Activated CD8-positive, alpha-beta memory T cell treated with anti-CD3 and anti-CD28 coated beads for 1 hour (primary cell): ENCODE data around the gene PMAIP1.
"Not testable (repeated sequence)": the region's sequence is repeated elsewhere in the genome, so short reads cannot be mapped to it uniquely, and the experiment has no call there.

ENCODE experiments used
- DNase-seq, 2 donors: peaks; one replicate each; pipeline ENCODE4 v3.0.0-alpha.2; 2020; ENCODE audit warnings: low read depth in 1 of 2; ENCODE audit errors: extremely low read depth in 1 of 2

Gene PMAIP1

DNA sequence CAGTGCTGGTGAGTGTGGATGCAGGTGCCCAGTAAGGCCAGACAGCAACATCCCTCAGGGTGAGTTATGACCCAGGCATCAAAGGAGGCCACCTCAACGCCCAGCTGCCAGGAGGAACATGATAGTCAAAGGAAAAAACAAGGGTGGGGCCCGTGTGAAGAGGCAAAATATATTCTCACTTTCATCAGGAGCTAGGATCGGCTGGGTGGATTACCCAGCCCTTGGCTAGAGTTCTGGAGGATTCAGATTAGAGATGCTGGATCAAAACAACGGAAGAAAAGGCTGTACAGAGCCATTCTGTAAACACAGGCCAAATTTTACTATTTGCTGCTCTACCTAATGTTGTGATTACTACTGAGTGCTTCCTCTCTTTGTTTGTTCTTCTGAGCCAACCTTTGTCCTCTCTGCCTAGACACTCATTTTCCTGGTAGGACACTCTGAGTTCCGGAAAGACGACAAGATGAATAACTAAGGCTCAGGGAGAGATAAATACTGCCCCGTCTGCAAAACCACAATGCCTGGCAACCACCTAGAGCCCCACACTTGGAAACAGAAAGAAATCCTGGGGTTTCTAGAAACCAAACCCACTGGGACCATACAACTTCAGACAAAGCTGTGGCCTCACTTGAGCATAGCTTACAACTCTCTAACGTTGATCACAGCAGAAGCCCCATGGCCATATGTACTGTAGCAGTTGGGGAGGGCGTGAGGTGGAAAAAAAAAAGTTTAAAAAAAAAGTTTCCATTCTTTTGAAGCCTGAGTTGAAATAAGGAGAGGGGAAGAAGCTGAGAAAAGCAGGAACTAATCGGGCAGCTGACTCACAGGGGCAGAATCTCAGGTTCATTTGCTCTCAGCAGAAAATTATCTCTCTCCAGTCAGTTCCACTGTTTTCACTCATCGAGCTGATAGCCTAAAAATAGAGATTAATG lies 17.8 kb upstream of the PMAIP1 start:
- DNase-seq = no peak

DNA sequence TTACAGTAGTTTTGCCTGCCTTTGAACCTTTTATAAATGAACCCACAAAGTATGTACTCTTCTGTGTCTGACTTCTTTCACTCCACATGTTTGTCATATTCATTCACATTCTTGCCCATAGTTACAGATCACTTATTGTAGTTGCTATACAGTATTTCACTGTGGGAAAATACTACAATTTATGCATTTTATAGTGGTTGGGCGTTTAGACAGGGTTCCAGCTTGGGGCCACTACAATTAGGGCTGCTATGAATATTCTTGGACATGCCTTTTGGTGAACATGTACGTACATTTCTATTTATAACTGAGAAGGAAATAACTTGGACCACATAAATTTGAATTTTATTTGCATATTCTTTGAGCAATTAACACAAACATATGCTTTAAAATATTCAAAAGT lies 15.4 kb upstream of the PMAIP1 start:
- no peak for DNase-seq

DNA sequence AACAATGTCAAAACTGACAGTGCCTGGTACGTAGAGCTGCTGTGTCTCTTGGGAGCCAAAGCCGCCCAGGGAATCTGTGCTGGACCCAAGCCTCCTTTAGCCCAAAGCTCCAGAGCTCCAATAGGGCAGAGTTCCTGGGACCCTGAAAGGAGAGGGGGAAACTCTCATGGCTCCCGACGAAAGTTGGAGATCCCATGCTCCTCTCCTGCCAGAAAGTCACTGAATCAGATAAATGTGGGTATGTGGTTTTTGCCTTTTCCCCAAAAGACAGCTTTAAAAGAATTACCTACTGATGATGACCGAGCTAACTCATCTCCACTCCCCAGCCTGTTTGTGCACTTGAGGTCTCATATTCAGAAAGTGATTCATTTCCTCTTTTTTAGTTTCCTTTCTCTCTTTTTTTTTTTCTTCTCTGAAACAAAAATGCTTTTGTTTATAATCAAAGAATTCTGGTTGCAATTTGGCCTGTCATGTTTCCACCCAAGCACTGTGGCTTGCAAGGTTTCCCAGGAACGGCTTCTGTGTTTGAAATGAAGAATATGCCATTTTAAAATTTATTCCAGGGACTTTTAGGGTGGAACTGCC lies 14.1 kb upstream of the PMAIP1 start:
- DNase-seq = no peak

DNA sequence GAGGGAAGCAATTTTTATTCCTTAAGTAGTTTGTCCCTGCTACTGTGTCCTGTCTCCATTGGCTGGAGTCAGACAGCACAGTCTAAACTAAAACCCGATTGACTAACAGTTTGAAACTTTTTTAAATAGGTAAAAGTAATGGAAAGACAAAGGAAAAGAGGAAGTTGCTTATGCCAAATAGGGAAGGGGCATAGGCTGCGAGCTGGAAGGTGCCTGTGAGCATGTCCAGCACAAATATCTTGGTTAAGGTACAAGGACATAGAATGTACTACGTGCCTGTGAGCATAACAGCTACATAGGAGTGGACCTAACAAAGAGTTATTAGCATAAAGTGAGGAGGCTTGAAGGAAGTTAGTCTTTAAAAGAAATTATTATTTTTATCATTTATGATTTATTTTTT lies 13.4 kb upstream of the PMAIP1 start:
- not testable (repeated sequence) for DNase-seq

DNA sequence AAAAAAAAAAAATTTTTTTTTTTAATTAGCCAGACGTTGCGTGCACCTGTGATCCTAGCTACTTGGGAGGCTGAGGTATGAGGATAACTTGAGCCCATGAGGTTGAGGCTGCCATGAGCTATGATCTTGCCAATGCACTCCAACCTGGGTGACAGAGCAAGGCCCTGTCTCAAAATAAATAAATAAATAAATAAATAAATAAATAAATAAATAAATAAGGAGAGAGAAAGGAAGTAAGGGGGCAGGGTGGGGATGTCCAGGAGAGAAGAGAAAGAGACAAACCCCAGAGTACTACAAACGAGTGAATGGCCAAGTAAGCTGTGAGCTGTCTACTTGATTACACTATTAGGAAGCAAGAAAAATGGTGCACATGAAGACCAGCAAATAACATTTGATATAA lies 7.7 kb upstream of the PMAIP1 start:
- no peak for DNase-seq

DNA sequence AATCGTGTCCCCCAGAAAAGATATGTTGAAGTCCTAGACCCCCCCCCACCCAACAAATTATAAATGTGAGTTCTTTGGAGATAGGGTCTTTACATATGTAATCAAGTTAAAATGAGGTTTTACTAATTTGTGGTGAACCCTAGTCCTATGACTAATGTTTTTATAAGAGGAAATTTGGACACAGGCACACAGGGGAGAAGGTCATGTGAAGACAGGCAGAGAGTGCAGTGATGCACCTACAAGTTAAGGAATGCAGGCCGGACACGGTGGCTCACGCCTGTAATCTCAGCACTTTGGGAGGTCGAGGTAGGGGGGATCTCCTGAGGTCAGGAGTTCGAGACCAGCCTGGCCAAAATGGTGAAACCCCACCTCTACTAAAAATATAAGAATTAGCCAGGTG lies 5.8 kb upstream of the PMAIP1 start:
- DNase-seq = no peak

DNA sequence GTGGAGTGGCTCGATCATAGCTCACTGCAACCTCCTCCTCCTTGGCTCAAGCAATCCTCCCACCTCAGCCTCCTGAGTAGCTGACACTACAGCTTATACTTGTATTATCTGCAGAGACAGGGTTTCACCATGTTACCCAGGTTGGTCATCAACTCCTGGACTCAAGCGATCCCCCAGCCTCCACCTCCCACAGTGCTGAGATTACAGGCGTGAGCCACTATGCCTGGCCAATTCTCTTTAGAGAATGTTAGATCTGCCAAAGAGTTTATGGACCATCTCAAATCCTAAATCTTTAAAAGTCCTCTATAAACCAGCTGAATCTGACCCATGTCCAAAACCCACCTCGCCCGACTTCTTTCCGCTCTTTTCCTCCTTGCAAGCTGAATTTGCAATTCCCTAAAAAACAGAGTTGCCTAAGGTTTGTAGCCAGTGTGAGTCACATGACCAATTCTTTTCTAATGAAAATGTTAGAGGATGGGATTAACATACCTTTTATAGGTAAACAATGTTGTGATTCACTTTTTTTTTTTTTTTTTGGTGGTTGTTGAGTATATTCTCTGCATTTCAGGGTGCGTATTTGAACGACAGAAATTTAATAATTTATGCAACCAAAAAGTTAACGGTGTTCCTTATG lies 2.4 kb upstream of the PMAIP1 start:
- no peak for DNase-seq

DNA sequence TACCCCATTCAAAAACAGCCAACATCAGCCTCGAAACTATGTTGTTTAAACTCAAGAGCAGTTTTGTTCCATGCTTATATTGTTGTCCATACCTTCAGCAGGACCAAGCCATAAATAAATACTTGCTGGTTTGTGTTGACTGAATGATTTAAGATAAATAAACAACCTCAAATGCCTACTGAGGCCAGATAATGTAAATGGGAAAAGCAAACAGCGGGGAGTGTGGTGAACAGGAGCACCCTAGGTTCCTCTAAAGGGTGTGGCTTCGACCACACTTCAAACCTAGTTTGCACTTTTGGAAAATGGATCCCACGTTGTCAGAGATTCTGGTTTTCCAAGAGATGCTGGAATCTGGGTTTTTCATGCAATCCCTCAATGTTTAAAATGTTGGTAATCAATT lies 1.7 kb upstream of the PMAIP1 start:
- no peak for DNase-seq

DNA sequence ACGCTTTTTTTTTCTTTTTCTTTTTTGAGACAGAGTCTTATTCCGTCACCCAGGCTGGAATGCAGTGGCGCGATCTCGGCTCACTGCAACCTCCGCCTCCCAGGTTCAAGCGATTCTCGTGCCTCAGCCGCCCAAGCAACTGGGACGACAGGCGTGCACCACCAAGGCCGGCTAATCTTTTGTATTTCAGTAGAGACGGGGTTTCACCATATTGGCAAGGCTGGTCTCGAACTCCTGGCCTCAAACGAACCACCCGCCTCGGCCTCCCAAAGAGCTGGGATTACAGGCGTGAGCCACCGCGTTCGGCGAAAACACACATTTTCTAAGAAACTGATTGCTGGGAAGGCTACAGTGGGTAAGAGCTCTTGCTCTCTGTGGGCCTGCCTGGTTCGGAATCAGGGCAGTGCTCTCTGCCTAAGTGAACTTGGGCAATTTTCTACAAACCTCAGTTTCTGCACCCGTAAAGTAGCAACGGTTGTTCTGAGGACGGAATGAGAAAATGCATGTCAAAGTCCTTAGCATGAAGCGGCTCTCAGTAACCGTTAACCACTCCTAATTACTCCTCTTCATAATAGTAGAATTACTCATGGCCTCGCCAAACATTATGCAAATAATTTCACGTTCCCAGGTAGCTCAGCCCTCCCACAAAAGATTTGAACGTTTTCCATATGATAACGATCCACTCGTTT lies 1.0 kb upstream of the PMAIP1 start:
- no peak for DNase-seq

DNA sequence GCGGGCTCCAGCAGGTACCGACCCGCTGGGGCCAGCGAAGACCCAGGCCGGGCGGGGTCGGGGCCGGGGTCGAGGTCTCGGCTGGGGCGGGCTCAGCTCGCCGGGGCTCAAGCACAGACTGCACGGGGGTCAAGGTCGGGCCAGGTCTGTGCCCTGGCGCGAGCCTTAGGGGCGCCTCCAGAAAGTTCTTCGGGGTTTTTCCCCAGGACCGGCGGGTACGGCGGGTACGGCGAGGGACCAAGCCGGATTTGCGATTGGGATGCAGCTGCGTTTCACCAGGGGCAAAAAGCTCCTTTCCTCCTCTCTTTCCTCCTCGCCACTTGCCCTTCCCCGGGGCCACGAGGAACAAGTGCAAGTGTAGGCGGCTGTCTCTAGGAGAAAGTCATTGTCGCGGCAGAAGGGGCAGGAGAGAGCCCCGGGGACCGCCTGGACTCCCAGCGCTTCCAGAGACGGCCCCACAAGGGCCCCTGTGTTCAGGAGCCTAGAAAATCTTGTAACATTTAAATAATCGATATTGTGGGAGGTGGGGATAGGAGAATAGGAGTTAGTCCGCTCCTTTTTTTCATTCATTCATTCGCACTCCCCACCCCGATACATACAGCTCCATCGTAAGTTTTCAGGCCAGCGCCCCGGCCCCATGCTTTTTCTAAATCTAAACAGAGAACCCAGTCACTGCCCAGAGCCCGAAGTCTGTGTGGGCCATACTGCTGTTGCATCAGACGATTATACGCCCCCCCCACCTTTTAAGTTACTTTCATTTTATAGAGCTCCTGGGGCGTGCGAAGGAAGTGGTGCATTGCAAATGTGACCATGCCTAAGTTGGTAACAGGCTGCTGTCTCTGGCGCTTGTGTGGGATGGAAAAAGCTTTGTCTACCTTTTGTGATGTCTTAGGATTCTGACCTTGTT lies 679 bp downstream of the PMAIP1 start:
- peak in 1 of 2 donors; percentile 32 for DNase-seq

DNA sequence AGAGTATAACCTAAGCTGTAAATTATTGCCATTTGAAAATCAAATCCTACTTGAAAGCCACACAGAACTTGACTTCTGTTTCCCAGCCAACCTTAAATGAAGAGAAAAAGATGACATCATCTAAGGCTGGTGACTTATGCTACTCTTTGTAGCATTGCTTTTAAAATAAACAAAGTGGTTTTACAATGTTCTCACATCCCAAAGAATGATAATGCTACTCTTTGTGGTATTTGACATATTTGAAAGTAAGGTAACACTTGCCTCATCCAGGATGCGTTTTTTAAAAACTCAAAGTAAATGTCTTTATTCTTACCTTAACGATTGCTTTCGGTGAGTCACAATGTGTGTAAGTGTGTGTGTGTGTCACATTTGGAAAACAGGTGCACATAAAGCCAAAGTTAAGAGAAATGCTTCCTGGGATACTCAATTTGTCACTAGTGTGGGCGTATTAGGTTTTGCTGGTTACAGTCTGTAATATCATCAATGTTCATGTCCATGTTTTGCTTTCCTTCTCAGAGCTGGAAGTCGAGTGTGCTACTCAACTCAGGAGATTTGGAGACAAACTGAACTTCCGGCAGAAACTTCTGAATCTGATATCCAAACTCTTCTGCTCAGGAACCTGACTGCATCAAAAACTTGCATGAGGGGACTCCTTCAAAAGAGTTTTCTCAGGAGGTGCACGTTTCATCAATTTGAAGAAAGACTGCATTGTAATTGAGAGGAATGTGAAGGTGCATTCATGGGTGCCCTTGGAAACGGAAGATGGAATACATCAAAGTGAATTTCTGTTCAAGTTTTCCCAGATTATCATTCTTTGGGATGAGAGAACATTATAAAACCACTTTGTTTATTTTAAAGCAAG lies 2.6 kb downstream of the PMAIP1 start:
- DNase-seq = no peak

DNA sequence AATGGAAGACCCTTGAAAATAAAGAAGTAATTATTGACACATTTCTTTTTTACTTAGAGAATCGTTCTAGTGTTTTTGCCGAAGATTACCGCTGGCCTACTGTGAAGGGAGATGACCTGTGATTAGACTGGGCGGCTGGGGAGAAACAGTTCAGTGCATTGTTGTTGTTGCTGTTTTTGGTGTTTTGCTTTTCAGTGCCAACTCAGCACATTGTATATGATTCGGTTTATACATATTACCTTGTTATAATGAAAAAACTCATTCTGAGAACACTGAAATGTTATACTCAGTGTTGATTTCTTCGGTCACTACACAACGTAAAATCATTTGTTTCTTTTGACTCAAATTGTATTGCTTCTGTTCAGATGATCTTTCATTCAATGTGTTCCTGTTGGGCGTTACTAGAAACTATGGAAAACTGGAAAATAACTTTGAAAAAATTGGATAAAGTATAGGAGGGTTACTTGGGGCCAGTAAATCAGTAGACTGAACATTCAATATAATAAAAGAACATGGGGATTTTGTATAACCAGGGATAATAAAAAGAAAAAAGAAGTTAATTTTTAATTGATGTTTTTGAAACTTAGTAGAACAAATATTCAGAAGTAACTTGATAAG lies 3.3 kb downstream of the PMAIP1 start:
- no peak for DNase-seq

DNA sequence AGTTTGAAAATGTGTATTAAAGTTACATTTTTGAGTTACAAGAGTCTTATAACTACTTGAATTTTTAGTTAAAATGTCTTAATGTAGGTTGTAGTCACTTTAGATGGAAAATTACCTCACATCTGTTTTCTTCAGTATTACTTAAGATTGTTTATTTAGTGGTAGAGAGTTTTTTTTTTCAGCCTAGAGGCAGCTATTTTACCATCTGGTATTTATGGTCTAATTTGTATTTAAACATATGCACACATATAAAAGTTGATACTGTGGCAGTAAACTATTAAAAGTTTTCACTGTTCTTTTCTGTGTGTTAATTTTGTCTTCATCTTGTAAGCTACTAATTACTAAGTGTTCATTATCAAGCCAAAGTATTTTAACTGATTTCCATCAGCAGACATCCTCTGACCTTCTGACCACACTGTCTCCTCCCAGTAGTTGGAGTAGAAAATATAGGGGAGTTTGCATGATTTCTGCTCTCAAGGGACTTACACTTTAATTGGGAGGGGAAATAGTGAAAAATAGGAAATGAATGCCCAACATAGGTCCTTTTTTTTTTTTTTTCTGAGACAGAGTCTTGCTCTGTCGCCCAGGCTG lies 4.3 kb downstream of the PMAIP1 start:
- no peak for DNase-seq

DNA sequence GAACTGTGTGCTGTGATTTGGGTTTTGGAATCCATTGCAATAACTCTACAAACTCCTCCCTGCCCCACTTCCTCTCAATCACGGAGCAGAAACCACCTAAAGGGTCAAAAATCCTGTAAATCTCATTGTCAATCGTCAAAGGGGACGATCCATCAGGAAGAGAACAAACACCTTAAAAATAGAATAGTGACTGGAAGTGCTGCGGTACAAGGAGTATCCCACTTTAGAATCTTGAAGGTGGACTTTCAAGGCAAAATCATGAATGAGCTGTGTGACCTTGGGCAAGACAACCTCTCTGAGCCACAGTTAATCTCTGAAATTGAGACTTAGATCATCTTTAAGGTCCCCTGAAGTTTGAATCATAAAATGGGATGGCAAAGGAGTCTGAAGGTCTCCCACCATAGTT lies 5.9 kb downstream of the PMAIP1 start:
- DNase-seq = no peak

DNA sequence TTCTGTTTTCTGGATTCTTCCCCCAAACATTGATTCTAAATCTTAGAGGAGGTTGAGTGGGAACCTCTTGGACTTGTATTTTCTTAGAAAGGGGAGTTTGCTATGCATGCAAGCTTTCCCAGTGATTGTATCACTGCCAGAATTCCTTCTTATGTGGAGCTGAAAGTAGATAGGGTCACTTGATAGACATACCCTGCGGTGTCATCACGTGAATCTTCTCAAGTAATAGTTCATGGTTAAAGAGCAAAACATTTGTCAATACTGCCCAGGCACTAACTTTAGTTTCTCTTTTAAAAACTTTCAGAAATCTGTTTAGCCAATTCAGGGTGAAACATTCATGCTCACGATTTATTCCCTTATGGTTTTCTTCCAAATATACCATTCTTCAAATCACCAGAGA lies 6.4 kb downstream of the PMAIP1 start:
- no peak for DNase-seq

DNA sequence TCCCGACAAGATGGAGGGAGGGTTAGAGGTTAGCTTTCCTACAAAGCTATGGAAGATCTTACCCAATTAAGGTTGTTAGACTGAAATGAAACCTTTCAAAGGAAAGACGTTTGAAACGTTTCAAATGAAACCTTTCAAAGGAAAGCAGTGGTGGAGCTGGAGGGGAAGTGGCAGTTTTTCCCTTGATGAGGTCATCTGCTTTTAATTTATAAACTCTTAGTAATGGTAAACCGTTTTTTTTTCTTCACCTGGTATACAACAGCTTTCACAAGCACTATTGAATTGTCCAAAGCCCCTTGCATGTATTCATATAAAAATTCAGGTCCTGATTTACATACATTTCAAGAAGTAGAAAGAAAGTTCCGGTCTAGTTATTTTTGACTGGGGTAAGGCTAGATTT lies 7.4 kb downstream of the PMAIP1 start:
- DNase-seq = no peak

DNA sequence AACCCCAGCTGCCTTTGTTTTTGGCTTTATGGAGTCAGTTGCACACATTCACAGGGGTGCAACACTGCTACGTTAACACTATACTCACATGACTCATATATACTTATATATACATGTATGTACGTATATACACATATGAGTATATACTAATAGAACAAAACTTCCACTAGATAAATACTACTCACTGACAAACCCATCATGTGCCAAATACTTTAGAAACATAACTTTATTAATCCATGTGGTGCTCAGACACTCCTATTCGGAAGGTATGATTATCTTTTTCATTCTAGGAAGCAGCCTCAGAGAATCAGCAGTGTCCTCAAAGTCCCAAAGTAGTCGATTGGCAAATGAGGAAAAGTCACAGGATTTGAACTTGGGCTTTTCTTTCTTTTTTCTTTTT lies 7.9 kb downstream of the PMAIP1 start:
- no peak for DNase-seq

DNA sequence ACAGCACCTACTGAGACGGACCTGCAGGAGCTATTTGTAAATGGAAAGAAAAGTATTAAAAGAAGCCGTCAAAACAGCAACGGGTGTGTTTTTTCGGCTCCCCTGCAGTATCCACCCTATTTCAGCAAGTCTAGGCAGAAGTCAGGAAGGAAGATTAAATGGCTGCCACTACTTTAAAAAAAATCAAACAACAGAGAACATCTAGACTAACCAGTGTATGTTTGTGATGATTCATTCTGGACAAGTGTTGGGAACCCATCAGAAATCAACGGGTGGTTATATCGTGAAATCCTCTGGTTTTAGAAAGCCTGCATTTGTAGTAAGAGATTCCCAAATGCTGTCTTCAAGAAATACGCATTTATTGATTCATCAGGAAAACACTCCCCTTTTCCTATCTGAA lies 9.0 kb downstream of the PMAIP1 start:
- DNase-seq = no peak
